Type B pancreatic cell (in vitro differentiated cells): ENCODE data around the gene SWI5. TPM values are rescaled to one million over a fixed set of nuclear protein-coding genes. Genes with fewer than 3 reads are reported as not detected.

Experiments used
- DNase-seq: peaks from one replicate; pipeline ENCODE4 v3.0.0; 2021; ENCODE audit warnings: mixed read lengths; ENCODE audit not compliant: unreplicated experiment; ENCODE audit errors: extremely low spot score
- H3K27ac Mint-ChIP-seq: 2 replicates; pipeline ENCODE4 v1.8.0; 2021; ENCODE audit warnings: mild to moderate bottlenecking, mixed read lengths
- H3K27me3 Mint-ChIP-seq: 2 replicates; pipeline ENCODE4 v1.8.0; 2021; ENCODE audit warnings: mixed read lengths
- H3K36me3 Mint-ChIP-seq: 2 replicates; pipeline ENCODE4 v1.8.0; 2021; ENCODE audit warnings: mixed read lengths
- H3K4me1 Mint-ChIP-seq: one replicate; pipeline ENCODE4 v1.8.0; 2021; ENCODE audit warnings: mixed read lengths; ENCODE audit not compliant: unreplicated experiment
- H3K4me3 Mint-ChIP-seq: 2 replicates; pipeline ENCODE4 v1.8.0; 2021; ENCODE audit warnings: mild to moderate bottlenecking, mixed read lengths
- H3K9me3 Mint-ChIP-seq: 2 replicates; pipeline ENCODE4 v1.8.0; 2021; ENCODE audit warnings: mixed read lengths
- CTCF ChIP-seq: fragments of 200-600 bp; sonication (generic); conservative IDR thresholded peaks from 2 replicates; pipeline ENCODE4 v1.5.0; 2021; ENCODE audit warnings: antibody characterized with exemption, mild to moderate bottlenecking
- total RNA-seq: library from RNA; stranded (reverse); gene quantifications from 2 replicates; pipeline ENCODE4 v1.2.1, GENCODE V29; 2021; ENCODE audit warnings: low replicate concordance

The SWI5 gene
- total RNA-seq, 1 donor from 2014 or later: 23.0 TPM

DNA sequence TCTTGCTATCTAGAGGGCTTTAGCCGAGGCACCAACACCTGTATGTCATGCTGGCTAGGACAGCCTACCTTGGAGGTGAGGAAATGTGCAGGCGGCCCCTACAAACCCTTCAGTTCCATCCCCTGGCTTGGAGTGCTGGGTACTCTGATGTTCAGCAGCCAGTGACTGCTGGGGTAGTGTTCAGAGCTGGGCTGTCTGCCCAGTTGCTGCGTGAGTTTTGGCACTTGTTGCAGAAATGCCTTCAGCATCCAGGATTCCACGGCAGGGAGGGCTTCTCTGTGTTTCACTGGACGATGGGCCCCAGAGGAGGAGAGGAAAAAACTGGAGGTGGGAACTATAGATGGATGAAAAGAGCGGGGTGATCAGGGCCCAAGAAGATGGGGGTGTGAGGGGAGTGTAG, 10.4 kb downstream of the SWI5 start:
- TF ChIP-seq CTCF: no peak
- Mint-ChIP-seq H3K9me3 (no peaks in the 10 kb centered on the region), H3K4me1 (no peaks in the 10 kb centered on the region), H3K27me3 (no peaks in the 10 kb centered on the region), H3K36me3 (peaks cover 5% of the 10 kb centered on the region), H3K27ac (no peak overlapping the region), H3K4me3 (no peak overlapping the region)
- no peak for DNase-seq

- H3K4me3 Mint-ChIP-seq: no peak overlapping the region
- no peaks in the 10 kb centered on the region for H3K9me3 Mint-ChIP-seq
- peak overlapping the region; percentile 47 for H3K27ac Mint-ChIP-seq
- no peak for TF ChIP-seq CTCF
- H3K27me3 Mint-ChIP-seq: no peaks in the 10 kb centered on the region
- H3K4me1 Mint-ChIP-seq: no peaks in the 10 kb centered on the region
- DNase-seq: no peak
- H3K36me3 Mint-ChIP-seq: peaks cover 4% of the 10 kb centered on the region
Measured at GRCh38 chr9:128288273-128289004, 12.4 kb downstream of the SWI5 start.

- Mint-ChIP-seq H3K27me3 (no peaks in the 10 kb centered on the region), H3K27ac (no peak overlapping the region), H3K4me1 (peaks cover 6% of the 10 kb centered on the region), H3K36me3 (peaks cover 4% of the 10 kb centered on the region), H3K4me3 (no peak overlapping the region), H3K9me3 (no peaks in the 10 kb centered on the region)
- no peak for DNase-seq
- TF ChIP-seq CTCF: no peak
Measured at GRCh38 chr9:128292009-128292408, 15.9 kb downstream of the SWI5 start.

GRCh38 chr9:128293091-128293490, 17.0 kb downstream of the SWI5 start:
- no peaks in the 10 kb centered on the region for H3K9me3 Mint-ChIP-seq
- TF ChIP-seq CTCF: no peak
- peaks cover 6% of the 10 kb centered on the region for H3K4me1 Mint-ChIP-seq
- H3K4me3 Mint-ChIP-seq: no peak overlapping the region
- no peaks in the 10 kb centered on the region for H3K36me3 Mint-ChIP-seq
- no peaks in the 10 kb centered on the region for H3K27me3 Mint-ChIP-seq
- DNase-seq: no peak
- H3K27ac Mint-ChIP-seq: no peak overlapping the region

DNA sequence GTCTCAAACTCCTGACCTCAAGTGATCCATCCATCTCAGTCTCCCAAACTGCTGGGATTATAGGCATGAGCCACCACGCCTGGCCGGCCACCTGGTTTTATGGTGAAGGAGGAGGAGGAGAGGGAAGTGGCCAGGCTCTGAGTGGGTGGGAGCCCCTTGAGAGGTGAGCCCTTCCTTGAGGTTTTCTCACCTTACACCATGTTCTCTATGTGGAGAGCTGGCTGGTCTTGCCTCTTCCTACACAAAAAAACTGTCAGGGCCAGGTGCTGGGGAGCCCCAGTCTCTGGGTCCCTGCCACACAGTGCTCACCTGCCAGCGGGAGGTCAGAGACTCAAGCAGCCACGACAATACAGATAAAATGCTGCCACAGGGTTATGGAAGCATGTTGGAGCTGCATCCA, 18.1 kb downstream of the SWI5 start:
- DNase-seq: no peak
- H3K36me3 Mint-ChIP-seq: no peaks in the 10 kb centered on the region
- no peaks in the 10 kb centered on the region for H3K9me3 Mint-ChIP-seq
- no peak overlapping the region for H3K4me3 Mint-ChIP-seq
- H3K27ac Mint-ChIP-seq: no peak overlapping the region
- TF ChIP-seq CTCF: no peak
- peaks cover 12% of the 10 kb centered on the region for H3K4me1 Mint-ChIP-seq
- no peaks in the 10 kb centered on the region for H3K27me3 Mint-ChIP-seq
